Stomach (tissue), 4 donors: ENCODE data around the gene FADS3.

Source experiments
- CTCF ChIP-seq, 7 experiments: fragments of 450-650 bp in 4 of 7; fragments of 200-600 bp in 3 of 7; sonication (generic) in 3 of 7; IDR thresholded peaks; one replicate each; pipeline ENCODE4 v1.5.1; 2016 to 2019; ENCODE audit warnings: antibody characterized with exemption in 7 of 7, control low read depth in 2 of 7, mild to moderate bottlenecking in 1 of 7
- POLR2A ChIP-seq, 4 donors: fragments of 450-650 bp; IDR thresholded peaks; one replicate each; pipeline ENCODE4 v1.6.1; 2016; ENCODE audit warnings: antibody characterized with exemption in 4 of 4, control low read depth in 2 of 4, mild to moderate bottlenecking in 1 of 4, moderate library complexity in 1 of 4
- POLR2AphosphoS5 ChIP-seq, 3 donors: sonication (generic); formaldehyde crosslinking; IDR thresholded peaks; one replicate each; pipeline ENCODE4 v1.6.1; 2016; ENCODE audit warnings: antibody characterized with exemption in 3 of 3

DNA sequence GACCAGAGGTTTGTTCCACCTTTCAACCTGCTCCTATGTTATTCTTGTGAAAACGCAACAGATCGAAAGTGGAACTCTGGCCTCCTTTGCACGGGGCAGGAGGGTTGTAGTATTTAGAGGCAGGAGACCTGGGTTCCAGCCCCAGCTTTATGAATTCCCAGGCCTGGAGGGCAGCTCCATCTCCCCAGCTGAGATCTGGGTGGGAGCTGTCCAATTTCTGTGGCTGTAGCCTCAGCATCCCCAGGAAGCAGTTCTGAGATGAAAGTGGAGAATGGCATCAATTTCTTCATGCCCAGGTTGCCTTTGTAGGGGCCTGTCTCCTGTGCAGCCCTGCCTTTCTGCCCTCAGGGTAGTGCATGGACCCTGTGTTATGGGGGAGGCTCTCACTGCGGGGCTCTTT, 59.1 kb downstream of the FADS3 start:
- TF ChIP-seq CTCF (IDR thresholded peaks at IDR 0.05) (no peak), POLR2AphosphoS5 (IDR thresholded peaks at IDR 0.05) (no peak), POLR2A (IDR thresholded peaks at IDR 0.05) (no peak)
